Panc1 (cell line): Measurements from ENCODE around the gene RAB7A. TPM values are rescaled to one million over a fixed set of nuclear protein-coding genes. Genes with fewer than 3 reads are reported as not detected.

Experiments used
- ATAC-seq: fragments of 200-7000 bp; cut with Tn5 transposase; 2 replicates; pipeline ENCODE4 v1.9.1; 2020; ENCODE audit warnings: mild to moderate bottlenecking, moderate library complexity
- BruUV-seq: library from RNA; stranded (reverse); fragments of 400-500 nt; replicated peaks from 2 replicates; lab custom pipeline; 2021; lab: Mats Ljungman, UMichigan
- CTCF ChIA-PET: fragments of 300-600 bp; sonication (Branson Sonifier 250); formaldehyde crosslinking; loops from one replicate; lab custom pipeline; 2022; ENCODE audit warnings: antibody characterized with exemption; lab: Charles Lee
- POLR2A ChIA-PET: fragments of 300-600 bp; sonication (Branson Sonifier 250); formaldehyde crosslinking; loops from one replicate; lab custom pipeline; 2022; ENCODE audit warnings: antibody characterized with exemption; lab: Charles Lee
- DNase-seq: peaks from one replicate; pipeline ENCODE4 v3.0.0-alpha.2; 2010; ENCODE audit warnings: low read depth, low spot score
- H3K27ac ChIP-seq: 2 replicates; pipeline ENCODE4 v1.5.1; 2011; ENCODE audit warnings: mild to moderate bottlenecking, low read length, inconsistent platforms
- H3K27me3 ChIP-seq: fragments of 200-500 bp; sonication (Bioruptor generic); 2 replicates; pipeline ENCODE4 v1.6.0; 2014; ENCODE audit warnings: low read length, inconsistent platforms; ENCODE audit not compliant: control insufficient read depth, insufficient read depth
- H3K36me3 ChIP-seq: fragments of 200-500 bp; sonication (Bioruptor generic); 2 replicates; pipeline ENCODE4 v1.5.1; 2014; ENCODE audit warnings: inconsistent platforms, mild to moderate bottlenecking, low read length, moderate library complexity; ENCODE audit not compliant: control insufficient read depth, insufficient read depth
- H3K4me1 ChIP-seq: 2 replicates; pipeline ENCODE4 v1.5.1; 2011; ENCODE audit warnings: inconsistent platforms, mild to moderate bottlenecking, low read length, moderate library complexity; ENCODE audit not compliant: control insufficient read depth, insufficient read depth
- H3K4me3 ChIP-seq, 2 experiments: 2 replicates each; pipeline ENCODE4 v1.5.1; 2011 to 2012; ENCODE audit warnings: low read depth in 2 of 2, low read length in 2 of 2, mild to moderate bottlenecking in 2 of 2, inconsistent platforms in 1 of 2, moderate library complexity in 1 of 2
- H3K9me3 ChIP-seq: fragments of 200-500 bp; sonication (Bioruptor generic); 2 replicates; pipeline ENCODE4 v1.5.1; 2014; ENCODE audit warnings: low read depth, mild to moderate bottlenecking, inconsistent platforms, low read length, moderate library complexity; ENCODE audit not compliant: control insufficient read depth, insufficient read depth
- CTCF ChIP-seq: fragments of 450-650 bp; IDR thresholded peaks from 2 replicates; pipeline ENCODE4 v1.5.1; 2017; ENCODE audit warnings: mild to moderate bottlenecking
- POLR2AphosphoS5 ChIP-seq: IDR thresholded peaks from 2 replicates; pipeline ENCODE4 v1.6.1; 2012; ENCODE audit warnings: mild to moderate bottlenecking, low read depth, low read length, moderate library complexity
- REST ChIP-seq, 2 experiments: IDR thresholded peaks; 2 replicates each; pipeline ENCODE4 v1.6.1; 2011 to 2012; ENCODE audit warnings: low read depth in 2 of 2, control low read depth in 1 of 2, low read length in 1 of 2, mild to moderate bottlenecking in 1 of 2, moderate library complexity in 1 of 2; ENCODE audit not compliant: insufficient read depth in 1 of 2
- SIN3A ChIP-seq: IDR thresholded peaks from 2 replicates; pipeline ENCODE4 v1.6.1; 2012; ENCODE audit warnings: low read depth, mild to moderate bottlenecking, low read length, moderate library complexity, borderline replicate concordance; ENCODE audit not compliant: insufficient read depth
- TCF7L2 ChIP-seq: IDR thresholded peaks from 2 replicates; pipeline ENCODE4 v1.6.1; 2011; ENCODE audit warnings: mild to moderate bottlenecking, low read depth, low read length, inconsistent platforms
- in situ Hi-C: cut with HindIII; loops from 2 replicates; pipeline ENCODE4 v1.10.0; 2016; ENCODE audit warnings: low sequenced_read_pairs, low pct_unique_long_range_greater_than_20kb
- intact Hi-C: fragments of 100-400 bp; cut with micrococcal nuclease; formaldehyde crosslinking; loops from one replicate; pipeline ENCODE4 v1.10.0; 2022; ENCODE audit not compliant: unreplicated experiment
- total RNA-seq: library from RNA; stranded (reverse); gene quantifications from one replicate; pipeline ENCODE4 v1.2.1, GENCODE V29; 2021; ENCODE audit not compliant: unreplicated experiment

Gene RAB7A
- total RNA-seq, 1 experiment from 2014 or later: 386 TPM

- no peak for ATAC-seq
- no peak for TF ChIP-seq TCF7L2
- TF ChIP-seq CTCF: no peak
- TF ChIP-seq REST (IDR thresholded peaks at IDR 0.05; ENCODE audit: insufficient read depth in 1 of 2, low read depth in 2 of 2, low read length in 1 of 2): no peak
- no peak for TF ChIP-seq SIN3A
- no peak for TF ChIP-seq POLR2AphosphoS5
- CTCF ChIA-PET: no interaction called here
- in situ Hi-C loops: no loop called here
- Histone ChIP-seq H3K4me3 (no peak overlapping the region), H3K27me3 (no peaks in the 10 kb centered on the region), H3K4me1 (0 out of 2 replicates have a peak, but pooled peaks cover 3% of the 10 kb centered on the region), H3K9me3 (no peaks in the 10 kb centered on the region), H3K27ac (no peak overlapping the region), H3K36me3 (no peaks in the 10 kb centered on the region)
- intact Hi-C loops: no loop called here
- no peak for DNase-seq
- BruUV-seq: no TSS peak
- POLR2A ChIA-PET: no interaction called here
Measured at GRCh38 chr3:128720891-128721290, 5.1 kb upstream of the RAB7A start.

GRCh38 chr3:128723477-128723876 lies 2.5 kb upstream of the RAB7A start:
- no peaks in the 10 kb centered on the region; the same call in 1 of the 2 replicates for H3K36me3 ChIP-seq
- ChIA-PET POLR2A (no interaction called here), CTCF (interaction anchor here (0.5 kb wide), 1 partner anchor 151 kb away, joined by 3 read pairs; no protein-coding TSS in a partner anchor)
- DNase-seq: no peak
- in situ Hi-C loops: no loop called here
- intact Hi-C loops: no loop called here
- H3K27me3 ChIP-seq: no peaks in the 10 kb centered on the region
- no peak overlapping the region for H3K4me3 ChIP-seq
- no peak overlapping the region for H3K27ac ChIP-seq
- no peak for TF ChIP-seq REST (IDR thresholded peaks at IDR 0.05; ENCODE audit: insufficient read depth in 1 of 2, low read depth in 2 of 2, low read length in 1 of 2)
- no peak for TF ChIP-seq CTCF
- TF ChIP-seq POLR2AphosphoS5: no peak
- no peak for TF ChIP-seq TCF7L2
- no peak for TF ChIP-seq SIN3A
- no TSS peak for BruUV-seq
- peaks cover 9% of the 10 kb centered on the region for H3K4me1 ChIP-seq
- no peak for ATAC-seq
- H3K9me3 ChIP-seq: no peaks in the 10 kb centered on the region
